Left colon (tissue), 2 donors: Measurements from ENCODE around the gene CNTFR. TPM values are rescaled to one million over a fixed set of nuclear protein-coding genes. Genes with fewer than 3 reads are reported as not detected.
A peak's percentile ranks its signal among the peaks of the same experiment; 100 is the strongest.

ENCODE experiments used
- ATAC-seq: fragments of 200-7000 bp; cut with Tn5 transposase; one replicate; pipeline ENCODE4 v1.9.1; 2020; ENCODE audit warnings: mild to moderate bottlenecking, moderate library complexity
- DNase-seq, 2 donors: peaks; one replicate each; pipeline ENCODE4 v3.0.0-alpha.2; 2020
- intact Hi-C, 2 donors: fragments of 100-400 bp; cut with DNase I in 1 of 2; cut with micrococcal nuclease in 1 of 2; formaldehyde crosslinking; loops; one replicate each; pipeline versions ENCODE4 v1.11.2 to v1.14.0; 2022; cut with DNase I, micrococcal nuclease
- total RNA-seq, 2 donors: library from RNA; stranded (reverse); fragmentation: NEBNext Ultra II Directional; extraction: Animal tissue kit (Norgen Biotek cat#: 25700); gene quantifications; one replicate each; pipeline ENCODE4 v1.2.1, GENCODE V29; 2021
- donor health status: DM: no; HTN: no; CAD: no.
- donor health status: DM: yes; HTN: yes; CAD: no.

CNTFR gene
- total RNA-seq, 2 donors from 2014 or later: 6.4 to 13.1 TPM

DNA sequence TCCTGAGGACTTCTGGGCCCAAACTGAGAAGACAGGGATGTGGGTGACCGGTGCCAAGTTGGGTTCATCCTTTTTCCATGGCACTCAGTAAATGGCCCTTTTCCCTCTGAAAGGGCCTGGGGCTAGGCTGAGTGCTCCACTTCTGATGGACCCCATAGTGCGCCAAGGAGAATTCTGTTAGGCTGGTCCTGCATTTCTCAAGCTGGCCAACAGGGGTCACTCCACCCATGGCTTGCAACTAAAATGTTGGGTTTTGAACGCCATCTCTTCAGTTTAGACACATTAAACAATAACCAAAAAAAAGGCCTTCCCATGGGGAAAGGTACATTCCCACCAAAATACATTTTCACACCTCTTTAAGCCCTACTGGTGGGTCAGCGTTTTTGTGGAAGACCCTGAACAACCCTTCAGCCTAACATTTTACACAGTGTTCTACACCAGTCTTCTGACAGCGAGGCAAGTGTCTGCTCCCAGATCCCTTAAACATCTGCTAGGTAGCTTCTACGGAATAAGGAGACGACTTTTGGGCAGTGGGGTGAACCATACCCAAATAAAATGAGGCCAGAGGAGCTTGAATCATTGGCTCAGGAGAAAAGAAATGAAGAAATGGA is 27.3 kb downstream of the CNTFR start:
- ATAC-seq (no peak), DNase-seq (peak in 1 of 2 donors; percentile 28)
- intact Hi-C loops: no loop called here

DNA sequence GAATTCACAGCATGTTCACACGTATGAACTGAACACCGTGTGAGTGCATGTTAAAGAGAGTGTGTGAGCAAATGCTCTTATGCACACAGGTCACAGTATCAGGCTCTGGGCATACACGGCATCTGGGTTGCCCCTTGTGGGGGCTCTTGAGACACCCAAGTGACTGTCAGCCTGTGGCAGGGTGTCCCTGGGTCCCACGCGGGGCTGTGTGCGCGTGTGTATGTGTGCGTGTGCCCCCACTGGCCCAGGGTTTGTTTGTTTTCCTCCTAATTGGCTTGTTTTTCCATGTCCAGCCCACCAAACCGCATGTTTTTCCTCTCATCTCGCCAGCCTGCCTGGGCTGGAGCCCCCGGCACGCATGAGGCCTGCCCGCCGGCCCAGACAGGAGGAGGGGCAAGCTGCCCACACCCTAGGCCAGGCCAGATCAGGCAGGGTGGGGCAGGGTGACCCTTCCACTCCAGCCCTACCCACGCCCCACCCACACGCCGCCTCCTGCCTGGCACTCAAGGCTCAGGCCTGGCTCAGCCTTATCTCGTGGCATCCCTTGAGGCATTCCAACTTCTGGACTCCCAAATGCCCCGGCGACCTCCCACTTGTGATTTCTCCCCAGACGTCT is 28.8 kb downstream of the CNTFR start:
- intact Hi-C loops: no loop called here
- ATAC-seq (peak; percentile 85), DNase-seq (peak; percentile 75 to 84)

DNA sequence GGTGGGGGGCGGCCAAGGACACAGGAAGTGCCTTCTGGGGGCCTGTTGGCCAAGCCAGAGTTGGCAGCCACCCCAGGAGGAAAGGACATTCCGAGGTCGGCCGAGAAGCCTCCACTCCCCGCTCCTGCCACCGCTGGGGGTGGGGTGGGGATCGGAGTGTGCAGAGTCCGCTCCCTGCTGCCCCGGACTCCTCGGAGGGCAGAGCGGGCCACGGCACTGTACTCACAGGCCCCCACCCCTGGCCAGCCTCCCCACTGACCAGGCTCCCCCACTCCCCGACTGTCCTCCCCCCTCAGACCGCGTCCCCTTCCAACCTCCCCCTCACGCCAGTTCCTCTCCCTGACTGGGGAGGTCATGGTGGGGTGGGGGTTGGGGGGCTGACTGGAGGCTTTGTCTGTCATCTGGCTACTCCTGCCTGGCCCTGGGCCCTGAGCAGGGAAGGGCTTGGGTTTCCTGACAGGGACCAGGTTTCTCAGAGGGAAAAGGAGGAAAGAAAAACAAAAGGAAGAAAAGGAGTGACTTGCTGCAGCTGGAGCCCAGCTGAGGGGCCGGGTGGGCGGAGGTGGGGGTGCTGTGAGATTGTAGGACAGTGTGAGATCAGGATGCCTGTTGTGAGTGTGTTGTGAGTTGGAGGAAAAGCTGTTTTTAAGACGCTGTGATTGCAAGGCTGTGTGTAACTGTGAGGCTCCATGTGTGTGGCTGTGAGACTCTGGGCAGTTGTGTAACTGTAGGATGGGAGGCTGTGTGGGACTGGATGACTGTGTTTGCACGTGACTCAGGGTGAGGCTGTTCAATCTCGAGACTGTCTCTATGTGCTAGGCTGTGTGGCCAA is 29.7 kb downstream of the CNTFR start:
- ATAC-seq (peak; percentile 82), DNase-seq (peak; percentile 65 to 67)
- intact Hi-C loops: no loop called here

DNA sequence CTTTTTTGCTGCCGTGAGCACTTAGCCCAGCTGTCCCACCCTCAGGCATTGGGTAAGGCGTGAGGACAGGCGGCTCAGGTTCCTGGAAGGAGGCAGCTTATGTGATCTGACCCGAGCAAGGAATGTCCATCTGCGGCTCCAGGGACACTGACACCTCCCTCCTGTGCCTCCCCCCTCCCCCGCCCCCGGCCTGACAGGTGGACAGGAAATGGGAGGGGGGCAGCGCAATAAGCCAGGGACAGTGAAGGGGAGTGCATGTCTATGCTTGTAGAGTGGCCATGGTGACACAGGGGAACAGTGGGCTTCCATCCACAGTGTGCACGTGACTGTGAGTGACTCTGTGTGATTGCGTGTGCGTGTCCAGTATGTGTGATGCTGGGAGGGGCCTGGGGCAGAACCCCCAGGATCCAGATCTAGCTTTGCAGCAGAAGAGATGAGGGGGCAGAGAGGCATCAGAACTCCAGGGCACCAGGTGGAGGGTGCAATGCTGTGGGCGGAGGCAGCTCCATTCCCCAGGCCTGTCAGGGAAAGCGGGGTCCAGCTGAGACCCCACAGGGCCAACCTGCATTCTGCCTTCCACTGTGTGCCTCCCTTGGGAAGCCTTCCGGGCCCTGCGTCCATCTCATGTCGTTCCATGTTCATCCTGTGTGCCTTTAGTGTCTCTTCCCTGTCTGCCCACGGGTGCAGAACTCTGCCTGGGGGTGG is 30.5 kb downstream of the CNTFR start:
- intact Hi-C loops: no loop called here
- no peak for DNase-seq
- ATAC-seq: no peak

DNA sequence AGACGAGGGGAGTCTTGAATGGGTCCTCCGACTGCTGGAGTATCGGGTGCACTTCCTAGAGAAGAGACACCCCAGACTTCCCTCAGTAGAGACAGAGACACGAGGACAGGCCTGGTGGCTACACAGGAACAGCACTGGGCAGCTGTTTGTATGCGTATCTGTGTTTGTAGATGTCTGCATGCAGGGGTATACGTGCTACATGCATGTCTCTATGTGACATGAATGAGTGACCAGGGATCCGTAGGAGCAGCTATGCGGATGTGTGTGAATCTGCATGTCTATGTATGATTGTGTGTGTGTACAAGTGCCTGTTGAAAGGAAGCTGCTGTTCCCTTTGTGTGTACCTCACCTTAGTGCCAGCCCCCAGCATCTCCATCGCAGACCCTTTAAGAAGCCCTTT is 31.2 kb downstream of the CNTFR start:
- intact Hi-C loops: no loop called here
- ATAC-seq (no peak), DNase-seq (no peak)

DNA sequence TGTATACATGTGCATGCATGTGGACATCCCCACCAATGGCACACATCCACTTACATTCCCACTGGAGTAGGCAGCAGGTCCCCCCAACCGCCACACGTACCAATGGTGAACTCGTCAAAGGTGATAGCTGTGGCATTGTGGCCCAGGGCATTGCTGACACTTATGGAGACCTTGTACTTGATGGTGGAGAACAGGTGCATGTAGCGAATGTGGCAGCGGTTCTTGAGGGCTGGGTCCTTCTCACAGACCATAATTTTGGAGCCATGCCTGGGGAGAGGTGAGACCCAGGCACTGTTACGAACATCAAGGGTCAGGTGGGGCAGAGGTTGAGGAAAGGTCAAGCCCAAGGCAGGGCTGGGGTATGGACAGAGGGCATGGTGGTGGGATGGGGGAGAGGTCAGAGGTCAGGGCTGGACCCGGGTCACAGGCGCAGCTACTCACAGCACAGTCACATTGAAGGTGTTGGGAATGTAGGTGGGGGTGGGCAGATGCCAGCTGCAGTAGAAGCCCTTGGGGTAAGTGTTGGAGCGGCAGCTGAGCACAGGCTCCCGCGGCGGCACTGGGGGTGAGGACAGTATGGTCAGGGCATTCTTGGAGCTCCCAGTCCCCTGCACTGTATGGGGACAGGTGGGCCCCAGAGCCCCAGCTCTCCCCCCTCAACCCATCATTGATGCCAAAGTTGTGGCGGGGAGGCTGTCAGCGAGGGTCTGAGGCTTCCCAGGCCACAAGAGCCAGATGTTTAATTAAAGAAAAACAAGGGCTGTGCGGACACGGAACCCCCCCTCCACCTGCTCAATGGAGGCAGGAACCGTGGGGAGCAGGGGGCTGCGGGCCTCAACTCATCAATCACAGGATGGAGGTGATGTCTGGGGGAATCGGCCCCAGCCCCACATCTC is 31.9 kb downstream of the CNTFR start:
- DNase-seq: no peak
- no peak for ATAC-seq
- intact Hi-C loops: no loop called here

DNA sequence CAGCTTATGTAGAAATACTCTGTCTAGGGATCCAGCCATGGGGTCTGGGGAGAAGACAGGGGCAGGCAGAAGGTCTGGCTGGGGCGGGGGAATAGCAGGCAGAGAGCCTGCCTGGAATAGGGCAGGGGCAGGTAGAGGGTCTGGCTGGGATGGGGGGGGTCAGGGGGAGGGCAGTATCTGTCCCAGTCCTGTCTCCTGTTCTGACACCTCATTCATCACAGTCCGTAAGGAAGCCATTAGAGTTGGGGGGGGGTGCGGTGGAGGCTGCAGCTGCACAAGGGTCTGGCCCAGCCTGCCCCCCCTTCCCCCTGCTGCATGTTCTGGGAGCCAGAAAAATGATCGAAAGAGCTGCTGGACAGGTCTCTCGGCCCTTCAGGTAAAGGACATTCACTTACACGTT is 32.6 kb downstream of the CNTFR start:
- intact Hi-C loops: no loop called here
- DNase-seq: no peak
- no peak for ATAC-seq

DNA sequence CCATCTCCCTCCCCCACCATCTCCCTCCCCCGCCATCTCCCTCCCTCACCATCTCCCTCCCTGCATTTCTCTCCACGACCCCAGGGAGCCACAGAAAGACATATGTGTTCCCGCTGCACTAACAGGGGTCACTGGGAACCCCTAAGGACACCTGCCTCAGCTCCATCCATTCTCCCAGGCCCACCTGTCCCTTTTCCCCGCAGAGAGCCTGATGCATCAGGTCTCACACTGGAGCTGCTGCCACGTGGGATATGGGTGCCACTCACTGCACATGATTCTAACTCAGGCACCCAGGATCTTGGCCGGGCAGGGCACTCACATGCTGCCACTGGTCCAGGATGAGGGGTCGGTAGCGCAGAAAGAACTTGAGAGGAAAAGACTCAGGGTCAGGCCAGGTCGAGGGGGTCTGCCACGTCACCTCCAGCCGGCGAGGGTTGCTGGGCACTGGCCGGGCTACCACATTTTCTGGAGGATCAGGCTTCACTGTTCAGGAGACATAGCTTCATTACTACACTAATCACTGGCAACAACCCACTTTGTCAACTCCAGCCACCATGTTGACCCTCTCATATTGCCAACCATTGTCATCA is 33.5 kb downstream of the CNTFR start:
- intact Hi-C loops: no loop called here
- ATAC-seq (no peak), DNase-seq (peak in 1 of 2 donors; percentile 10)

DNA sequence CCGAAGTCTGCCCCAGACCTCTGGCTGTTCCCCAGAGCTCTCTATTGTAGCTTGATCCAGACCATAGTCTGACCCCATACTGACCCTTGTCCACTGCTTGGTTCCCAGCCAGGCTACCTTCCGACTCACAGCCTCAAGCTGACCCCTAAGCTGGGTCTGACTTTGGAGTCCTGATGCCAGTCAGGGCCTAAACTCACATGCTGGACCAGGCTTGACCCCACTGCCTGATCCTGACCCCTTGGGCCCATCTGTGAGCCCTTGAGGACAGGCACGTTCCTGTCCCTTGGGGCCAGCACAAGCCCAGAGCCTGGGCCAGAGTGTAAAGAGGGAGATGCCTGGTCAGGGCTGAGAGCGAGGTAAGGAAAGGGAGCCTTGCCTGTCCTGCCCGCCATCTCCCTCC is 34.0 kb downstream of the CNTFR start:
- intact Hi-C loops: no loop called here
- ATAC-seq (no peak), DNase-seq (peak in 1 of 2 donors; percentile 18)

DNA sequence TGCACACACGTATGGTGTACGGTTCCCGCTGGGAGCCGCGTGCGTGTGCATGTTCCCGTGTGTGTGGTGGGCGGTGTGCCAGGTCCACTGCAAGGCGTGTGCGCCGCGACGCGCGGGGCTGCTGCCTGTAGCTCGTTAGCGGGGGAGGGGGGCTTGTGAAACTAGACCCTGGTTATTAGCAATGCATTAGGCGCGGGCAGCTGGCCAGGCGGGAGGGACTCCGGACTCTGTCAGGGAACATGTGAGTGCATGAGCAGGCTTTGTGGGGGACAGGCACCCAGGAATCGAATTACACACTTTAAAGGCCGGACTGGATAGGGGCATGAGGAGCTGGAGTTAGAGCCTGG is 34.5 kb downstream of the CNTFR start:
- intact Hi-C loops: no loop called here
- DNase-seq (peak in 1 of 2 donors; percentile 23), ATAC-seq (no peak)

DNA sequence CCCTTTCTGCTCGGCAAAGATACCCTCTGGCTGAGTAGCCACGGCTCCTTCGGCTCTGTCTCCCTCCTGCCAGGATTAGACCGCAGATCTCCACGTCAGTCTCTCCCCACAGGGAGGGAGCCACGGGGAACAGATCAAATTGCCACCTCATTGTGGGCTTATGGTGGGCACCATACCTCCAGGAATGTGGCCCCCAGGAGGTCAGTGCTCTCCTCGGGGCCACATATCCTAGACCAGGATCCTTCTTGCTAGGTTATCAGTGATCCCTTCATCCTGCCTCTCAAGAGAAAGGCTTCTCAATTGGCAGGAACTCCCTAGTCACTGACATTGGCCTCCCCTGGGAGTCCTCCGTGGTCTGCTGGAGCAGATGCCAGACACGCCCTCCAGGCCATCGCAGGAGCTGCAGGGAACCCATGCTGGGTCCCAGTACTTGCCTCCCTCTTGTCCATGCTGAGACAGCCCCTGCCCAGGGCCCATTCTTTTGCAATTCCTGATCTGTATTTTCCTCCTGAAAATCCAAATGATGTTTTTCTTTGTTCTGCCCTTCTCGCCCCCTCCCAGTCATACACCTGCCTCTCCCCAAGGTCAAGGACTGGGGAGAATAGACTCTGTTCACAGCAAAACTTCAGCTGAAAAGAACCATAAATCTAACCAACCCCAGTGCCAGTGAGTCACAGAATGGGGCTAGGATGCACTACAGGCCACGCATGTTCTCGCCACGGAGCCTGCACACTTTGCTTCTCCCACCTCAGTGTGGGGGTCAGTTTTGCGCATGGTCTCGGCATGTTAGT is 35.1 kb downstream of the CNTFR start:
- DNase-seq (peak in 1 of 2 donors; percentile 14), ATAC-seq (no peak)
- intact Hi-C loops: no loop called here

DNA sequence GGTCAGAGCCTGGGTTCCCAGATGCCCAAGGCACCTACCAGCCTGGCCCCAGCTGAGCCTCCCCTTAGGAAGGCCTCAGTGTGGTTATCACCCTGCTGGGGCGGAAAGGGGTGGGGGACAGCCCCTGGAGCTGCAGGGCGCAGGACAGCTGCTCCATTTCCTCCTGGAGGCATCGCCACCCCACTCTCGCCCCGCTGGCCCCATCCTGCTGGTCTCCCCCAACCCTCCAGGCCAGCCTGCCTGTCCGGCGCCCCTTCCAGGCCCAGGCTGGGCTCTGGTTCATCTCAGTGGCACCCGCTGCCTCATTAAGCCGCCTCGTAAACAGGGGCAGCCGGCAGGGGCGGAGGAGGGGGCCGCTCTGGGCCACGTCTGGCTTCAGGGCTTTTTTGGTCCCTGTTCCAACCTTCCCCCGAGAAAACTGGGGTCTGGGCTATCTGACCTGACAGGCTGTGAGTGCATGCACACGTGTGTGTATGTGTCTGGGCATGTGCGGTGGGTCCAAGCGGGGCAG is 36.0 kb downstream of the CNTFR start:
- intact Hi-C loops: no loop called here
- DNase-seq: peak in 1 of 2 donors; percentile 14
- no peak for ATAC-seq

DNA sequence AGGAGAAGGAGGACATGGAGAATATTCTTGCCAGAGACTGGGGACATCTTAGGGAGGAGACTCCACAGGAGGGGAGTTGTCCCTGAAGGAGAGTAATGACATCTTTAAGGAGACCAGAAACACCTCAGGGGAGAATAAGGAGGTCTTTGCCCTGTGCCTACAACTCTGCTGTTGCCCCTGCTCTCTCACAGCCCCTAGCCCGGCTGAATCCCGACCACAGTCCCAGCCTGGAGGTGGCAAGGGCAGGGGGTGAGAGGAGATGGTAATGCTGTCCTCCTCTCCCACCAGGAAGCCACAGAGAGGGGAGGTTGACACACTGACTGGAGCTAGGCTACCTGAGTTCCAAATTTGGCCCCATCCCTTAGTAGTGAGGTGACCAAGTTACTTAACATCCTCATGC is 36.5 kb downstream of the CNTFR start:
- peak in 1 of 2 donors; percentile 5 for DNase-seq
- no peak for ATAC-seq

DNA sequence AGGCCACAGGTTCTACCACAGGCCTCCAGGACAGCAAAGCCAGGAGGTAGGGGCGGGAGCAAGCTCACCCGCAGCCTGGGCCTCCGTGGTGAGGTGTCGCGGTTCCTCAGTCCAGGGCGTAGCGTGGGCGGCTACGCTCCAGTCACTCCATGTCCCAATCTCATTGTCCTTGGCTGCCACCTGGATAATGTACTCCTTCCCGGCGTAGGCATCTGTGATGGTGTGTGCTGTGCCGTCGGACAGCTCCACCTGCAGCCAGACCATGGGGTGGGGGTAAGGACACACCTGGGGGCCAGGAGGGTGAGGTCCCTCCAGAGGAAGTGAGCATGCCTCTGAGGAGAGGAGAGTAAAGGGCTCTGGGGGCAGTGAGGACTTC is 36.9 kb downstream of the CNTFR start:
- intact Hi-C loops: no loop called here
- peak in 1 of 2 donors; percentile 5 for DNase-seq
- ATAC-seq: no peak

More for the DNA sequence above, 36.5 kb downstream of the CNTFR start:
- intact Hi-C loops: no loop called here

DNA sequence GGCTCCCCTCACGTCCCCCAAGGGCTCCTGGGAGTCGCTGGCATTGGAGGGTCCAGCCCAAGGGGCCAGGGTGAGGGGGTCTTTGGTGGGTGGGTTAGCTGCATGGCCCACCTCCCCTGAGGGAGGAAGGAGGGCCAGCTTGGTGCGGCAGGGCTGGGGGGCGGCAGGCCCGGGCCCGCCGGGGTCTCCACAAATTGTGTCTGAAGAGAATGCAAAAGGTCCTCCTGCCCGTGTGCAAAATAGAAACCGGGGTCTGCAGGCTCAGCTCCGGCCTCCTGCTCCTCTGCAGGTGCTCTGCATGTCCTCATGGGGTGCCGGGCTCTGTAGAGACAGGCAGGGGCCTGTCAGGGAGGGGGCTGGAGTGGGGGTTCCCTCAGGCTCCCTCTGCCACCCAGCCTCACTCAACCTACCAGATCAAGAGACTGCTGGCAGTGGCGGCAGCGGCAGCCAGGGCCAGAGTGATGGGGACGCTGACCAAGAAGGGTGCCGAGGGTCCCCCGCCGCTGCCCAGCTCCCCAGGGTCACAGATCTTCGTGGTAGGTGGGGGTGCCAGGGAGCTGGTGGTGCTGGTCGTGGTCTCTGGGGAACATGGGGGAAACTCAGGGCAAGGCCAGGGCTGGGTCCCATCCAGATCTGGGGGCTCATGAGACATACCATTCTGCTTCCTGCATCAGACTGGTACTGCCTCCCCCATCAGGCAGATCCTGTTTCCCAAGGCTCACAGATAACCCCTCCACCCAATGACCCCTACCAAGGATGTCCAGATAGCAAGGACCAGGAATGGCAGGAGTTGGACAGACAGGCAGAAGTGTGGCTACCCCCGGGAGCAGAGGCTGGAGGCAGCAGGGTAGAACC is 37.5 kb downstream of the CNTFR start:
- DNase-seq: peak in 1 of 2 donors; percentile 15
- ATAC-seq: no peak
- intact Hi-C loops: no loop called here

DNA sequence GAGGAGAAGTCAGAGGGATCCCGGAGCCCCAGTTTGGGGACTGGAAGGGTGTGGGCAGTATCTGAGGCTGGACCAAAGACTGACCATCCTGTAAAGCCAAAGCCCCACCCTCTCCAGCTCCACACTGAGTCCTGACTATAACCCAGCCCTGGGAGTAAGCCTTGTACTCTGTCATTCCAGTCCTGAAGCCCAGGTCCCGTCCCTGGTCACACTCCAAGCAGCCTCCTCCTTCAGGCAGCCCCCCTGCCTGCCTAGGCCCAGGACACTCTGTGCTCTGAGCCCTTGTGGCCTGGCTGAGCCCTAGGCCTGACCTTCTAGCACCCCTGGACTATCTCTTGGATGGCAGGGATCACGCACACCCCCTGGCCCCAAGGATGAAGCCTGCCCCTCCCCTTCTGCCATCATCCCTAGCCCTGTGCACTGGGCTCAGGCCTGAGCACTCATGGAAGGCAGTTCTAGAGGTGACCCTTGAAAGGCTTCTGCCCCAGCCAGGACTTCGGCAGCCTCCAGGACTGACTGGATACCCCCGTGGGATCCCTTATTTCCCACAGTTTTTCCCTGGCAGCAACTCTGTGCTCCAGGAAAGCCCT is 38.7 kb downstream of the CNTFR start:
- ATAC-seq (no peak), DNase-seq (peak in 1 of 2 donors; percentile 17)
- intact Hi-C loops: no loop called here
